ENCODE data around the gene SLC6A6. TPM values are rescaled to one million over a fixed set of nuclear protein-coding genes. Genes with fewer than 3 reads are reported as not detected.

Gene SLC6A6
- total RNA-seq, 1 donor from 2014 or later = 32.9 TPM

- no peaks in the 10 kb centered on the region for H3F3A ChIP-seq (ENCODE audit: low read depth)
- no peaks in the 10 kb centered on the region for H3K9me3 ChIP-seq (ENCODE audit: low read depth)
- Mint-ChIP-seq H3K27ac (no peak overlapping the region), H3K9me3 (peaks cover 6% of the 10 kb centered on the region), H3K4me3 (no peak overlapping the region), H3K36me3 (no peaks in the 10 kb centered on the region), H3K27me3 (ENCODE audit: insufficient read depth, low read depth) (peaks cover 10% of the 10 kb centered on the region), H3K4me1 (peaks cover 15% of the 10 kb centered on the region)
- H3K4me1 ChIP-seq = no peaks in the 10 kb centered on the region
- no peak overlapping the region for H3K4me3 ChIP-seq
- TF ChIP-seq EZH2 (IDR thresholded peaks at IDR 0.05) (no peak), CTCF (IDR thresholded peaks at IDR 0.05) (no peak), EZH2phosphoT487 (IDR thresholded peaks at IDR 0.05) (no peak)
- no peak overlapping the region for H3K27ac ChIP-seq
- DNase-seq (ENCODE audit: low spot score) = no peak
- H2AFZ ChIP-seq (replicated peaks) = no peak overlapping the region
- H3K36me3 ChIP-seq = no peaks in the 10 kb centered on the region
- H3K79me2 ChIP-seq (ENCODE audit: low read depth) = no peaks in the 10 kb centered on the region
- H3K4me2 ChIP-seq = peak overlapping the region; percentile 94
- H3K9ac ChIP-seq = no peak overlapping the region
- H3K27me3 ChIP-seq = no peaks in the 10 kb centered on the region
- no peaks in the 10 kb centered on the region for H4K20me1 ChIP-seq (ENCODE audit: low read depth)
These were observed 106.1 kb downstream of the SLC6A6 start for GRCh38 chr3:14508505-14508819.

- H3K9ac ChIP-seq = no peak overlapping the region
- no peaks in the 10 kb centered on the region for H3K27me3 ChIP-seq
- H3K27ac Mint-ChIP-seq = no peak overlapping the region
- peaks cover 15% of the 10 kb centered on the region for H3K4me1 Mint-ChIP-seq
- peaks cover 10% of the 10 kb centered on the region for H3K27me3 Mint-ChIP-seq (ENCODE audit: insufficient read depth, low read depth)
- DNase-seq (ENCODE audit: low spot score) = peak; percentile 87
- no peaks in the 10 kb centered on the region for H3K79me2 ChIP-seq (ENCODE audit: low read depth)
- no peaks in the 10 kb centered on the region for H3F3A ChIP-seq (ENCODE audit: low read depth)
- TF ChIP-seq EZH2 (IDR thresholded peaks at IDR 0.05) = no peak
- no peak for TF ChIP-seq EZH2phosphoT487 (IDR thresholded peaks at IDR 0.05)
- peak; percentile 90 for TF ChIP-seq CTCF (IDR thresholded peaks at IDR 0.05)
- no peaks in the 10 kb centered on the region for H4K20me1 ChIP-seq (ENCODE audit: low read depth)
- H3K4me1 ChIP-seq = no peaks in the 10 kb centered on the region
- no peaks in the 10 kb centered on the region for H3K9me3 ChIP-seq (ENCODE audit: low read depth)
- peak overlapping the region; percentile 98 for H2AFZ ChIP-seq (replicated peaks)
- H3K4me3 Mint-ChIP-seq = peak overlapping the region; percentile 74
- no peak overlapping the region for H3K27ac ChIP-seq
- peaks cover 6% of the 10 kb centered on the region for H3K9me3 Mint-ChIP-seq
- H3K4me3 ChIP-seq = peak overlapping the region; percentile 58
- peak overlapping the region; percentile 94 for H3K4me2 ChIP-seq
- no peaks in the 10 kb centered on the region for H3K36me3 Mint-ChIP-seq
- no peaks in the 10 kb centered on the region for H3K36me3 ChIP-seq
These were observed 106.8 kb downstream of the SLC6A6 start for GRCh38 chr3:14508966-14509795.

- H4K20me1 ChIP-seq (ENCODE audit: low read depth) = no peaks in the 10 kb centered on the region
- DNase-seq (ENCODE audit: low spot score) = no peak
- no peaks in the 10 kb centered on the region for H3F3A ChIP-seq (ENCODE audit: low read depth)
- H3K27me3 ChIP-seq = no peaks in the 10 kb centered on the region
- H3K27ac Mint-ChIP-seq = no peak overlapping the region
- H3K4me3 Mint-ChIP-seq = no peak overlapping the region
- H3K4me3 ChIP-seq = no peak overlapping the region
- no peaks in the 10 kb centered on the region for H3K4me1 ChIP-seq
- H2AFZ ChIP-seq (replicated peaks) = no peak overlapping the region
- H3K4me2 ChIP-seq = no peak overlapping the region
- H3K4me1 Mint-ChIP-seq = peaks cover 11% of the 10 kb centered on the region
- no peak overlapping the region for H3K27ac ChIP-seq
- peaks cover 1% of the 10 kb centered on the region for H3K9me3 Mint-ChIP-seq
- peaks cover 10% of the 10 kb centered on the region for H3K27me3 Mint-ChIP-seq (ENCODE audit: insufficient read depth, low read depth)
- no peaks in the 10 kb centered on the region for H3K36me3 Mint-ChIP-seq
- no peaks in the 10 kb centered on the region for H3K79me2 ChIP-seq (ENCODE audit: low read depth)
- no peaks in the 10 kb centered on the region for H3K36me3 ChIP-seq
- no peaks in the 10 kb centered on the region for H3K9me3 ChIP-seq (ENCODE audit: low read depth)
- TF ChIP-seq CTCF (IDR thresholded peaks at IDR 0.05) (no peak), EZH2phosphoT487 (IDR thresholded peaks at IDR 0.05) (no peak), EZH2 (IDR thresholded peaks at IDR 0.05) (no peak)
- H3K9ac ChIP-seq = no peak overlapping the region
These were observed 107.3 kb downstream of the SLC6A6 start for GRCh38 chr3:14509796-14510100.

All from neural progenitor cell (in vitro differentiated cells).